ENCODE measurements around the gene AK8.
"Not testable (repeated sequence)": the region's sequence is repeated elsewhere in the genome, so short reads cannot be mapped to it uniquely, and the experiment has no call there.

AK8 gene

DNA sequence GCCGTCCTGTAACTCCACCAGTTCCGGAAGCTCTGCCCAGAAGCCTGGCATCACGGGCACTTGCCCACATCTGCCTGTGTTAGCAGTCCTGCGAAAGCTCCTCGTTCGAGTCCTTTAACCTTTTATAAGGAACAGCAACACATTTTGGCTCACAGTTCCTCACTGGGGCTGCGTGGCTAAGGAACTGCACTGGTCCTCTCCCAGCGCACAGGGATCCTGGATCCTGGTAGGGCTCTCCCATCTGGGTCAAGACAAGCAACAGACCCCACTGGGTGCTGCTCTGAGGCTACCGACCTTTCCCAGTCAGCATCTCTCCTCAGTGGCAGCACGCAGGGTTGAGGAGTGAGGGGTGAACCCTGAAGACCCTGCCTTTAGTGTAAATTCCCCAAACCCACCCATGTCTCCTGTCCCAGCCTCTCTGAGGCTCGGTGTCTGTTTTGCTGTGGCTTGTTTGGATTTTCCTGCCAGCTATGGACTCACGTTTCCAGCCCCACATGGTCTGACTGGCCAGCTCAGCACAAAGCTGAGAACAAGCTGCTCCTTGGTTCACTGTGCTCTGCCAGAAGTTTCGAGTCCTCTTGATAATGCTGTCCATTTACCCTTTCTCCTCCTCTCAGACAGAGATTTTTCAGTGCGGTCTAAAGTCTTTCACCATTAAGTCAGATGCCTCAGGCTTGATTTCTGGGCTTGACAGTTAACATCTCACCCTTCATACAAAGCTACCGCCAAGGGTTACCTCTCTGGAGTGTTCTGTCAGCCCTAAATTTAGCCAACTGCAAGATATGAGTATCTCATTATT lies 80.0 kb downstream of the AK8 start:
- DNase-seq (ENCODE audit: low read depth): no peak

DNA sequence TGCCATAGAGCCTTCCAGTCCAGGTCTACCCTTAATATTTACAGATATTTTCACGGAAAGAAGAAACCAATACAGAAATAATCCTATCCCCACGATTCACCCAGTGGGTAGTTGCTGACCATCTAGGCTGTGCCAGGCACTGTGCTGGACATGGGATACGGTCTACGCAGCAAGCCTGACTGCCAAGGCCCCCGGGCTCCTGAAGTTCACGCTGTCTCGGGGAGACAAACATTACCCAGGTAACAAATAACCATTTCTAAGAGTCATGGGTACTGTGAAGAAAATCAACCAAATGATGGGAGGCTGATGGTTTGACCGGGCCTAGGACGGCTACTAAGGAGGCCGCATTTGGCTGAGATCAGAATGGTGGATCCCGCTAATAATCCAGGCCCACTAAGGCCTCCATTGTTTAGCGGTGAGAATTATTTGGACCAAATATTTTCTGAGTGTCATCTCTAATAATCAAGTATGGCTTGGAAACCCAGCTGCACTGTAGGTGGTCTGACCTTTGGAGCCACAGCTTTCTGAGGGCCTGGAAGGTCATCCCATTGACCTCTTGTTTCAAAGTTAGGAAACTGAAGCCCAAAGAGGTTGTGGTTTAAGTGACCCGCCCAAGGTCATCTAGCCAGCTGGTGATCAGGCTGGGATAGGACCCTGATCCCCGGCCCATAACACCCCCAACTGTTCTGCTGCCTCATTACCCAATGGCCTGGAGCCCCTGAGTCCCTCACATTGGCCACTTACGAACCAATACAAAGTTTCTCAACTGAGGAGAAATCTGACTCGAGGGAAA lies 82.4 kb downstream of the AK8 start:
- DNase-seq (ENCODE audit: low read depth): no peak

DNA sequence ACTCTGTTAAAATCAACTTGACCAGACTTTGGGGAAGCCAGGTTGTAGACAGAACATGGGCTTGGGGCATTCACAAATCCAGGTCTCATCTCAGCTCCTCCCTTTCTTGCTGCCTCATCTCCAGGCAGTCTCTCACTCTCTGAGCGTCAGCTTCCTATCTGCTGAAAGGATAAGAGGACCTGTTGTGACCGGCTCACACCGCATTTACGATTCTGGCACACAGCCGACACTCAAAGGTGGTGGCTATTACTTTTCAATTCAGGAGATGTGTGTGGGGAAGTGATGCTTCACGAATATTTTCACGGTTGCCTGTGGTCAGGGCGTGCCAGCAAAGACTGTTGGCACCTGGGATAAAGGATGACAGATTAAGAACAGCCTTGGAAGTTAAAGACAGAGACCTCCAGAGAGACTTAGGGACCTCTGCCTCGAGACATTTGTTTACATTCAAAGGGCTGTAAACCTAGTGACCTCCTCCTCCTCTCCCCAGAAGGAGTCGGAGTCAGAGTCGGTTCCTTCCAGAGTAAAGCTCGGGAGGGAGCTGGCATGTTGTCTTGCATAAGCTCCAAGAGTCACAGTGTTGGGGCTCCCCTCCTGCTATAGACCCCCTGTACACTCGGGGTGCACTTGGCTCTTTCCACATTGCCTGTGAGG lies 83.2 kb downstream of the AK8 start:
- DNase-seq (ENCODE audit: low read depth): no peak

DNA sequence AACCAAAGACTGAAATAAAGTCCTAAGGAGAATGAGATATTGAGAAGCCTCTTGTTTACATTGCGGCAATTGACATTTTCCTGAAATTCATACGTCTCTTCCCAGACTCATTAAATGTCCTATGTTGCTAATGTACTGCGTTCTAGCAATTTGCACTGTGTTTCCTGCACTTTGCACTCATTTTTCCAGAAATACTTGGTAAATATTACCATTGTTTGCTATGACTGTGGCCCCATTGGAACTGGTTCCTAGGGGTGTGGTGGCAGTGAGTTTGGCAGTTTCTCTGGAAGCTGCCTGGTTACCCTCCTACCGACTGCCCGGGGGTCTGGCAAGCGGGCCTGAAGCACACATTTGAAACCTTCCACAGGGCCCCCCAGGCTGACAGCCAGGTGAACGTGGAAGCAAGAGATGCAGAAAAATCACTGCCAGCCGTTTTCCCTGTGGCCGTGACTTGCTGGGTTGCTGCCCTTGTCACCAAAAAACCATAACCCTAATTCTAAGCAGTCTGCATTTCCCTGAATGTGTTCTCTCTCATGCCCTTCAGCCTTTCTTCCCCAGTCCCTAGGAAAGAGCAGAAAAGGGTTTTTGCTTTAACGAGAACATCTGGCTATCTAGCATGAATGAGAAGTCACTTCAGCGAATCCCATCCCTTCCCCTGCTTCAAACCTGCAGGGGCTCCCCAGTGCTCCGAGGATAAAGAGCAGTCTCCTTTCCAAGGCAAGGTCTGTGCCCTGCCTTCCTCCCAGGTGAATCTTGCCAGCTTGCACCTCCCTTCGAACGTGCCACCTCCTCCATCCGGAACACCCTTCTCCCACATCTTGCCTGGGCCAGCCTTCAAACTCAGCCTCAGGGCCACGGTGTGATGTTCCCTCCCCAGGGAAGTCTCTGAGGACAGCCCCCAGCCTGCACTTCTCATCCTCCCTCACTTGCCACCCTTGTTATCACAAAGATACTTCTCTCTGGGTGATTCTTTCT lies 84.2 kb downstream of the AK8 start:
- DNase-seq (ENCODE audit: low read depth): no peak

DNA sequence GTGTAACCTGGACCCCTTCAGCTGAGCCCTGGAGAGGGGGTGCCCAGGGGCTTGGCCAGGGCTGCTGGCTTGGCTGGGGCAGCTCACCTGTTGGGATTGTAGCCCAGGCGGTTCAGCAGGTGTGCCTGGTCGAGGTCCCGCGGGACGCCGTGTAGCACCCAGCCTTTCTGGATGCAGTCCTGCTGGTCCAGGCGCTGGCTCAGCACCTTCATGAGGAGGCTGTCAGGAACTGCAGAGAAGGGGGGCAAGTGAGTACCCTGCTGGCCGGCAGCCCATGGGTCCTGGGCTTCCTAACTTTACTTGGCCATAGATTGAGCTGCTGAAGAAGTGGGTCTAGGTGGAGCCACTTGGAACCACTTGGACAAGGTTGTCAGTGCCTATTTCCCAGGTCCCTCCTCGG lies 85.5 kb downstream of the AK8 start:
- no peak for DNase-seq (ENCODE audit: low read depth)

DNA sequence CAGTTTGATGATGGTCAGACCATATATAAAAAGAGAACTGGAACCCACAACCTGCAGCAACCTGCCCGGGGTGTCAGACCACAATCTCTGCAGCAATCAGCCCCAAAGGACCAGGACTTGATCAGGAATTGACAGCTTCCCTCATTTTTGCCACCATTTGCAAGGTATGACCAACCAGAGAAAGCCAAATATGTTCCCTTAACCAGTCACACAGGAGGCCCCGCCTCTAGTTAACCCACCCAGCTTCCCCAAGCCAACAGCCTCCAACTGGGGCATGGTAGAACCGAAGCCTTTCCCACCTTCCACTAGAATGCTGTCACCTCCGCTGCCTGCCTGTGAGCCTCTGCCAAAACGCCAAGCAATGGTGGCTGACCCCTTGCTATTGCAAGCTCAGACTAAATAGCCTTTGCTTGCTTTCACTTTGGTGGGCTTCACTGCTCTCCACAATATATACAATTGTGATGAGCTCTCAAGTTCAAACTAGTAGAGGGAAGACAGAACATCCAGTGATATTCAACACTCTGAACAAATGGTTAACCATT lies 86.3 kb downstream of the AK8 start:
- DNase-seq (ENCODE audit: low read depth): no peak

DNA sequence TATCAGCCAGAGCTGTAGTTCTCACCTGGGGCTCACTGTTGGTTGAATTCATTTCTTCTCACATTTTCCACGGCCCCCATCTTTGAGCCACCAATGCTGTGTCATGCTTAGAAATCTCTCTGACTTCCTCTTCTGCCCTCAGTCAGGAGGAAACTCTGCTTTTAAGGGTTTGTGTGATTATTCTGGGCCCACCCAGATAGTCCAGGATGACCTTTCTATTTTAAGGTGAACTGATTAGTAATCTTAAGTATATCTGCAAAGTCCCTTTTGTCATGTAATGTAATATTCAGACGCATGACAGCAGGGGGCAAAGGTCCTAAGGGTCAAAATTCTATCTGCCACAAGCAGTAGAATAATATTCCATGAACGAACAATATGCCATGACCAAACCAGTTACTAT lies 88.4 kb downstream of the AK8 start:
- no peak for DNase-seq (ENCODE audit: low read depth)

DNA sequence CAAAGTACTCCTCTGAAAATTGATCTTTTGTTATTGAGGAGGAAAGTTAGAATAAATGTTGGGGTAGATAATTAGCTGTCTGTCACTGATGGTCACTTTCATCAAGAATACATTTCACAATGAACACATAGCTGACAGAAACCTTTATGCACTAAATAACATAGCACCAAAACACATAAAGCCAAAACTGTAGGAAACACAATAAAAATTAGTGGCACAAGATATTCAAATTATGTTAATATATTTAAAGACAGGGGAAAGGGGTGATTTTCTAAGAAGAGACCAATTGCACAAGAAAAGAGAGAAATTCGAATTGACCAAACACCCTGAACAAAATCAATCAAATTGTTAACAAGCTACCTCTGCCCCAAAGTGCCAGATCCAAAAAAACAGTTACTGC lies 89.7 kb downstream of the AK8 start:
- DNase-seq (ENCODE audit: low read depth): no peak

DNA sequence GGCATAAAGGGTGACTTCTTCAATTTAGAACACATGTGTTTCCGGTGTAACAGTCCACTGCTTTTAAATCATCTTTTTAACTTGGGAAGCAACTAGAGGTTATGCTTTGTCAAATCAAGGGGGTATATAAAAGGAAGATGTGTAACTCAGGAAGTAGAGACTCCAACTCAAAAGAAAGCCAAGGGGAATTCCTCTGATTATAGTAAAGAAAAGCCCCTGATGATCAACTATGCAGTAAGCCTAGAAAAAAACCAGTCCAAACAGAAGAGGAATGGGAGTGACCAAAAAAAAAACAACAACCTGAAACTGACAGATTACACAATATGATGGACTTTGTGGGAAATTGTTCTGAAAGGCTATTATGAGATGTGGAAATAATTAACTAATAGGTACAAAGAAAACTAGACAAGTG lies 90.3 kb downstream of the AK8 start:
- DNase-seq (ENCODE audit: low read depth): no peak

DNA sequence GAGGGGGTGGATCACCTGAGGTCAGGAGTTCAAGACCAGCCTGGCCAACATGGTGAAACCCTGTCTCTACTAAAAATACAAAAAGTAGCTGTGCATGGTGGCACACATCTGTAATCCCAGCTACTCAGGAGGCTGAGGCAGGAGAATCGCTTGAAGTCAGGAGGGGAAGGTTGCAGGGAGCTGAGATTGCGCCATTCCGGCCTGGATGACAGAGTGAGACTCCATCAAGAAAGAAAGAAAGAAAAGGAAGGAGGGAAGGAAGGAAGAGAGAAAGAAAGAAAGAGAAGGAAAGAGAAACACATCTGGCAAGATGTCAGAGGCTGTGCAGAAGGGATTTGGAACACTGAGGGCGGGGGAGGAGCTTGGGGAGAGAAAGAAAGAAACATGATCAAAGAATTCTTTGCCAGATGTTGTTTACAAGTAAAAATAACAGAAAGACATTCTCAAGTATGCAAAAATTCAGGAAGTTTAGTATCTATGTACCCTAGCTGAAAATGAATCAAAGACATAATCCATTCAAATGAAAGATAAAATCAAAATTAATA lies 93.7 kb downstream of the AK8 start:
- DNase-seq (ENCODE audit: low read depth): no peak

DNA sequence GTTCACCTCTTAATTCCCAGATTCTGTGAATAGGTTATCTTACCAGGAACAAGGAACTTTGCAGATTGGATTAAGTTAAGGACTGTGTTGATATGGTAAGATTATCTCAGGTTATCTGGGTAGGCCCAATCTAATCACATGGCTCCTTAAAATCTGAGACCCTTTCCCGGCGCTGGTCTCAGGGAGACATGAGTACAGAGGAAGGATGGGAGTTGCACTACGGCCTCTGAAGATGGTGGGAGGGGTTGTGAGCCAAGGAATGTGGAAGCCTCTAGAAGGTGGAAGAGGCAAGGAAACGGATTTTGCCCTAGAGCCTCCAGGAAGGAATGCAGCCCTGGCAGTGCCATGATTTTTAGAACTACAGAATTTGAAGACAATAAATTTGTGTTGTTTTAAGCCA lies 95.1 kb downstream of the AK8 start:
- no peak for DNase-seq (ENCODE audit: low read depth)

DNA sequence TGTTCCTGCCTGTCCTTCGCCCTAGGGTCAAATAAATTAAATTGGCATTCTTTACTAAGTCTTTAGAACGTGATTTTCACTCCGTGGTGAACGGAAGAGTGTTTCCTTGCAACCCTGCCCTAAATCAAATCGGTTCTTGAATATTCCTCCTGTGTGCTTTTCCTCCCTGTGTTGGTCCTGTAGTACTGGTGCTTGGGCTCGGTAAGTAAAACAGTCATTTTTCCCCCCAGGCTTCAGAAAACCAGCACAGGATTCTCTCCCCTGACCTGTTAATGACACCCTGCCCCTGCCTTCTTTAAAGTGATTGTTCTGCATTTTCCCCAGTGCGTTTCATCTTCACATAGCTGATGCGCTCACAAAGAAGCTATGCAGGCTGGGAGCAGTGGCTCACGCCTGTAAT lies 96.0 kb downstream of the AK8 start:
- no peak for DNase-seq (ENCODE audit: low read depth)

DNA sequence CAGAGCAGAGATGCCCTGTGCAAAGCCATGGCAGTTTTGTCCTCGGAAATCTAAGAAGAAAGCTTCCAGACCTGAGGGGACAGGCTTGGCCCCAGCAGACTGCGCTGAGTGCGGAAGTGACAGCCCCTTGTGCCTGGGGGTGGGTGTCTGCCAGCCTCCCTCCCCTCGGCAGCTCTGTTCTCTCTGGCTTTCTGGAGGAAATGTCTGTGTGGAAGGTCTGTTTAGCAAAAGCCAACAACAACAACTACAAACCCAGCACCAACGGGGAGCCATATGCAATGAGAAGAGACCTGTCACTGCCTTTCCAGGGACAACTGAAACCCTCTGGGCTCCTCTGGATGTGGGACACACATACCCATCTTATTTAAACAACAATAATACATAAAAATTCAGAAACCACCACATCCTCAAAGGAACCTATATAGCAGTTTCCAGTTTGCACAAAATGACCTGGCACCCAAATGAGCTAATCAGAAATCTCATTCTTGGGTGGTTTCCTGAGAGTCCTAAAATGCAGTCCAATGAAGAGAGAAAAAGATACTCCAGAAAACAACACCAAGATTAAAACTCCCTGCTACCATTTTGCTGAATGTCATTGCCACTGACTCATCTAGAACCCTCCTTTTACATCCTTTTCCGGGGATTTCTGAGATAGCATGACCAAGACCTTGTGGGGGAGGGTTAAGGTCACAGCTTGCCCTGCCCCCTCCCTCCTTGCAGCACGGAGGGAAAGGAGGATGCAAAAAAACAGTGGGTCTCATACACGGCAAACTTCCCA lies 97.7 kb downstream of the AK8 start:
- no peak for DNase-seq (ENCODE audit: low read depth)

DNA sequence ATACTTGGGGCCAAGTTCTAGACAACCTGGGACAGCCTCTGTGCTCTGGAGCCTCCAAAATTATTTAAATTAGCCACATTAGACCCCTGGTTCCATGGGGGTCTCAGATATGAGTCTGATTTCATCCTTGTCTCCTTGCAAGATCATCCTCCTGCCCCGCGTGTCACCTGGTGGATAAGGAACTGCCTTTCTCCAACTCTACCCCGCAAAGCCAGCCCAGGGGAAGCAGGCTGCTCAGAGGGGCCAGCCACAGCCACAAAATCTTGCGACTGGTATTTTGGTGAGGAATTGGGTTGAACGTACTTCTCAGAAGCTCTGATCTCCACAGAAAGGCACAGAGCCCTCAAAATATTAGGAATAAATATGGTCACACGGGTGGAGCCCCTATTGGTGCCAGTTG lies 101.2 kb downstream of the AK8 start:
- DNase-seq (ENCODE audit: low read depth): no peak

DNA sequence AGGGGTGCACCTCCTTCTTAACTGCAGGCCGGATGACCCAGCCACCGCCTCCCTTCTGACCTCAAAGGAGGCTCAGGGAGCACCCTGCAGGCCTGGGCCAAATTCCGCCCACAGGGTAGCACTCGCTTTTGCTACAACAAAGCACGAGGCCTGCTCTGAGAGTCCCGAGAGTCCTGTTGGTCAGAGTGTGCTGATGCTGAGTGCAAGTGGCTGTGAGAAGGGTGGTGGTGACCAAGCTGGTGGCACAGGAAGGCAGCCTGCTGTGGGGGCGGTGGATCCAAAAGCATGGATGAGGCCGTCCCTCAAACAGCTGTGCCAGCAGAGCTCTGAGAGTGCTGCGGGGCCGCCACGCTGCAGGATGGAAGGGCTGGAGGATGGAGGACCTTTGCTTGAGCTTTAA lies 101.8 kb downstream of the AK8 start:
- no peak for DNase-seq (ENCODE audit: low read depth)

DNA sequence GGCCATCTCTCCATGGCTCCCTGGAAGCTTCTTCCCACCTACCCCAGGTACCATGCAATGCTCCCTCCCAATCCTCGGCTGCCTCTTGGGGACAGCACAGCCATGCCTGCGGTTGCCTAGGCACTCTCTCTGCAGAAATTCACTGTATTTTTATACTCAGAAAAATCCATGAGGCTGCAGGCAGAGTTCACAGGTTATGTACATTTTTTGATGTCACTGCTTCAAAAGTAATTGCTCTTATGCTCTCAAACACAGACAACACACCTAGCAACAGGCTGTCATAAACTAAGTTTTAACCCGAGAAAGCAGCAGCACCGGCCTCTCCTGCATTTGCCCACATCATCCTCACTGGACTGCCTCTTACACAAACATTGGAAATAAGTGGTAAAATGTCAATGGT lies 102.4 kb downstream of the AK8 start:
- no peak for DNase-seq (ENCODE audit: low read depth)

DNA sequence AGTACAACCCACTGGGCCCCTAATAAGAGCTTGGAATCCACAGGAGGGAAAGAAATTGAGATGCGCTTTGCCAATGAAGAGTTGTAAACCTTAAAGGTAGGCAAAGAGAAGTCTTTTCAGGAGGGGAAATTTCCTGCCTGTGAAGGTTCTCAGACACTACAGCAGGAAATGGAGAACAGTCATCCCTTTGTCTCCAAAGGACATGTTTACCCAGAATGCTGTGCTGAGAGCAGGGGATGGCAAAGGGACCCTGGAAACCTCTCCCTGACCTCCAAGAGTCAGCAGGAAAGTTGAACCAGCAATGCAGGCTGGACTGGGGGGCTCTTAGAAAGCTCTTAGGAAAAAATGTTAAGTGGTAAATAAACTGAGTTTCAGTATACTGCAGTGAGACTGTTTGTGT lies 103.2 kb downstream of the AK8 start:
- DNase-seq (ENCODE audit: low read depth): no peak

DNA sequence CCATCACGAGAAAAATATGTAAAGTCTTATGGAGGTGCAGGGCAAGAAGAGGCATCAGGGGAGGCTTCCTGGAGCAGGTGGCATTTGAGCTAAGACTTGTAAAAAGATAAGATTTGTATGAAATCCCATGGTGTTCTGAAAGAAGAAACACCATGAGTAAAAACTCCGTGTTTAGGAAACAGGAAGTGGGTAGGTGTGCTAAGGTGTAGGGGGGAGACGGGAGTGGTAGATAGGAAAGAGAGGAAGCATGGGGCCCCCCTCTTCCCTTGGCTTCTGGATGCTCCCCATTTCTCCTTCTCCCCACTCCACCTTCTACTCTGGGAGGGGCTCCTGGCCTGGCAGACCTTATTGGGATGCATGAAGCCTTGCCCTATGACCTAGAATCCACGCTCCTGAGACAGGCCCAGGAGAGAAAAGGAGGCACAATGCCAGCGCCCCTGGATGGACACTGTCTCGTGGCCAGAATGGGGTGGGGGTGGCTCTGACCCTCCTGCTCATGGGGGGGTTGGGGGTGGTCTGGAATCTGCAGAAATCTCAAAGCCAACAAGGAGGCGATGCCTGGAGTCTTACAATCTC lies 104.2 kb downstream of the AK8 start:
- DNase-seq (ENCODE audit: low read depth): no peak

DNA sequence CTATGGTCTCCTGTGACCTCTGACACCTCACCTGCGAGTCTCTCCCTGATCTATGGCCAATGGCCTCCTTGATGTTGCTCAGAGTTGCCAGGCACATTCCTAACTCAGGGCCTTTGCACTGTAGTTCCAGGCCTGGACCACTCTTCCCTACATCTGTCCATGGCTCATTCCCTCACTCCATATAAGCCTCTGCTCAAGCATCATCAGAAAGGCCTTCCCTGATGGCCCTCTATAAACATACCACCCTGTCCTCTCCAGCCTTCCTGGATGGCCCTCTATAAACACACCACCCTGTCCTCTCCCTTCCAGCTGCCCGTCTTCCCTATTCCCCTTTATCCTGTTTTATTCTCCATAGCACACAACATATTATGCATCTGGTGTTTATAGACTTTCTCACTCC lies 105.0 kb downstream of the AK8 start:
- no peak for DNase-seq (ENCODE audit: low read depth)

DNA sequence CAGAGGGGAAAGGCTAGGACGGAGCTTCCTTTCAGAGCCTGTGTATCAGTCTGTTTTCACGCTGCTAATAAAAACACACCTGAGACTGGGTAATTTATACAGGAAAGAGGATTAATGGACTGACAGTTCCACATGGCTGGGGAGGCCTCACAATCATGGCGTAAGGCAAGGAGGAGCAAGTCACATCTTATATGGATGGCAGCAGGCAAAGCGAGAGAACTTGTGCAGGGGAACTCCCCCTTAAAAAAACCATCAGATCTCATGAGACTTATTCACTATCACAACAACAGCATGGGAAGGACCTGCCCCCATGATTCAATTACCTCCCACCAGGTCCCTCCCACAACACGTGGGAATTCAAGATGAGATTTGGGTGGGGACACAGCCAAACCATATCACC lies 106.3 kb downstream of the AK8 start:
- not testable (repeated sequence) for DNase-seq (ENCODE audit: low read depth)
